ENCODE data around the gene COX7A1.

DNA sequence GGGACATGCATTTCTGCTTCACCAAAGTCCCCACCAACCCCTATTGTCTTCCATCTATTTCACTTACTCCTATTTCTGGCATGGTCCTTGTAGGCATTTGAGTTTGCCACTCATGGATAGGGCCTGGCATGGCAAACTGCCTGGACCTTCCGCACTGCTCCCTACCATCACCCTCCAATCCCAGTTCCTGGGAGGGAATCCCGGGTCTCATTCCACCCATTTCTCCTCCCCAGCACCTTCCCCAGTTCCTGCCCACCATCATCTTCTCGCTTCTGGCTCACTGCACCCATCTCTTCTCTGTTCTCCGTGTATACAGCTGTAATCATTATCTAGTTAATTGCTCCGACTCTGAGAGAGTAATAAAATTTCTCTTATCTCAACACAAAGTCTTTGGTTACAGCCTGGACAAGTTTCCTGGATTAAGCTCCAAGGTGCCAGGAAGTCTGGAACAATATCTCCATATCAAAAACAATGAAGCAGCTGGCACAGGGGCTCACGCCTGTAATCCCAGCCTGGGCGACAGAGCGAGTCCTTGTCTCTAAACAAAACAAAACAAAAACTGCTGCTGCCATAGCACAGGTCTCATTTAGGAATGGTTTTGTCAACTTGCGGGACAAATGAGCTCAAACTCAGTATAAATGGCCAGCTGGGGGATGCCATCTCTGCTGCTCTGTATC lies 17.0 kb upstream of the COX7A1 start:
- no peak for TF ChIP-seq POLR2A (IDR thresholded peaks at IDR 0.05)
- TF ChIP-seq, protein P1, sequence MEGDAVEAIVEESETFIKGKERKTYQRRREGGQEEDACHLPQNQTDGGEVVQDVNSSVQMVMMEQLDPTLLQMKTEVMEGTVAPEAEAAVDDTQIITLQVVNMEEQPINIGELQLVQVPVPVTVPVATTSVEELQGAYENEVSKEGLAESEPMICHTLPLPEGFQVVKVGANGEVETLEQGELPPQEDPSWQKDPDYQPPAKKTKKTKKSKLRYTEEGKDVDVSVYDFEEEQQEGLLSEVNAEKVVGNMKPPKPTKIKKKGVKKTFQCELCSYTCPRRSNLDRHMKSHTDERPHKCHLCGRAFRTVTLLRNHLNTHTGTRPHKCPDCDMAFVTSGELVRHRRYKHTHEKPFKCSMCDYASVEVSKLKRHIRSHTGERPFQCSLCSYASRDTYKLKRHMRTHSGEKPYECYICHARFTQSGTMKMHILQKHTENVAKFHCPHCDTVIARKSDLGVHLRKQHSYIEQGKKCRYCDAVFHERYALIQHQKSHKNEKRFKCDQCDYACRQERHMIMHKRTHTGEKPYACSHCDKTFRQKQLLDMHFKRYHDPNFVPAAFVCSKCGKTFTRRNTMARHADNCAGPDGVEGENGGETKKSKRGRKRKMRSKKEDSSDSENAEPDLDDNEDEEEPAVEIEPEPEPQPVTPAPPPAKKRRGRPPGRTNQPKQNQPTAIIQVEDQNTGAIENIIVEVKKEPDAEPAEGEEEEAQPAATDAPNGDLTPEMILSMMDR (IDR thresholded peaks at IDR 0.05 in 8 of 11, conservative IDR thresholded peaks at IDR 0.05 in 3 of 11): no peak

All from spleen (tissue), 7 donors.